Rectal smooth muscle tissue (tissue), 1 donor: ENCODE measurements around the gene SLC30A2.
"Not testable (repeated sequence)": the region's sequence is repeated elsewhere in the genome, so short reads cannot be mapped to it uniquely, and the experiment has no call there.

ENCODE experiments used
- H3K27ac ChIP-seq: one replicate; pipeline ENCODE4 v1.7.0; 2013; ENCODE audit warnings: low read depth, low read length, inconsistent platforms
- H3K27me3 ChIP-seq: one replicate; pipeline ENCODE4 v1.7.0; 2013; ENCODE audit warnings: low read length; ENCODE audit not compliant: control insufficient read depth, insufficient read depth
- H3K36me3 ChIP-seq: one replicate; pipeline ENCODE4 v1.7.0; 2013; ENCODE audit warnings: low read length; ENCODE audit not compliant: control insufficient read depth, insufficient read depth
- H3K4me1 ChIP-seq: one replicate; pipeline ENCODE4 v1.7.0; 2013; ENCODE audit warnings: low read length; ENCODE audit not compliant: control insufficient read depth, insufficient read depth
- H3K4me3 ChIP-seq: one replicate; pipeline ENCODE4 v1.7.0; 2013; ENCODE audit warnings: low read length
- H3K9ac ChIP-seq: one replicate; pipeline ENCODE4 v1.7.0; 2013; ENCODE audit warnings: low read length

Gene SLC30A2

GRCh38 chr1:26045722-26046245 is at the start of gene SLC30A2:
Gene SLC30A2, minus strand, starts transcription at chr1:26046118. Its CDS starts 222 bp downstream, at chr1:26045896.
- Histone ChIP-seq H3K36me3 (no peaks in the 10 kb centered on the region), H3K27me3 (peaks cover 28% of the 10 kb centered on the region), H3K4me3 (no peak within 1 kb of the TSS)

GRCh38 chr1:26094677-26095383 is 48.9 kb upstream of the SLC30A2 start:
- Histone ChIP-seq H3K36me3 (no peaks in the 10 kb centered on the region), H3K9ac (no peak overlapping the region), H3K27me3 (no peaks in the 10 kb centered on the region), H3K4me1 (no peaks in the 10 kb centered on the region), H3K4me3 (no peak overlapping the region), H3K27ac (no peak overlapping the region)

More at GRCh38 chr1:26045722-26046245, at the start of gene SLC30A2:
- Histone ChIP-seq H3K9ac (no peak within 1 kb of the TSS), H3K4me1 (no peaks in the 10 kb centered on the region), H3K27ac (no peak within 1 kb of the TSS)

GRCh38 chr1:26094076-26094669 is 48.3 kb upstream of the SLC30A2 start:
- Histone ChIP-seq H3K27me3 (no peaks in the 10 kb centered on the region), H3K4me3 (no peak overlapping the region), H3K27ac (no peak overlapping the region), H3K4me1 (no peaks in the 10 kb centered on the region), H3K9ac (no peak overlapping the region), H3K36me3 (no peaks in the 10 kb centered on the region)

GRCh38 chr1:26093569-26093968 is 47.7 kb upstream of the SLC30A2 start:
- not testable (repeated sequence) for H3K4me1 ChIP-seq, H3K36me3 ChIP-seq, H3K27me3 ChIP-seq, H3K27ac ChIP-seq, H3K9ac ChIP-seq, H3K4me3 ChIP-seq

- Histone ChIP-seq H3K27me3 (peaks cover 2% of the 10 kb centered on the region), H3K9ac (no peak overlapping the region), H3K27ac (no peak overlapping the region), H3K36me3 (no peaks in the 10 kb centered on the region), H3K4me3 (no peak overlapping the region), H3K4me1 (no peaks in the 10 kb centered on the region)
Measured at GRCh38 chr1:26092422-26092821, 46.5 kb upstream of the SLC30A2 start.

GRCh38 chr1:26090893-26091292 is 45.0 kb upstream of the SLC30A2 start:
- Histone ChIP-seq H3K27ac (no peak overlapping the region), H3K4me1 (no peaks in the 10 kb centered on the region), H3K4me3 (no peak overlapping the region), H3K27me3 (peaks cover 2% of the 10 kb centered on the region), H3K9ac (no peak overlapping the region), H3K36me3 (no peaks in the 10 kb centered on the region)

- Histone ChIP-seq H3K4me3 (no peak overlapping the region), H3K27ac (no peak overlapping the region), H3K4me1 (no peaks in the 10 kb centered on the region), H3K9ac (no peak overlapping the region), H3K27me3 (peaks cover 2% of the 10 kb centered on the region), H3K36me3 (no peaks in the 10 kb centered on the region)
Measured at GRCh38 chr1:26089125-26089524, 43.2 kb upstream of the SLC30A2 start.

- H3K4me1 ChIP-seq: no peaks in the 10 kb centered on the region
- no peaks in the 10 kb centered on the region for H3K36me3 ChIP-seq
- peaks cover 2% of the 10 kb centered on the region for H3K27me3 ChIP-seq
- no peak overlapping the region for H3K4me3 ChIP-seq
- H3K27ac ChIP-seq: no peak overlapping the region
- H3K9ac ChIP-seq: no peak overlapping the region
Measured at GRCh38 chr1:26084844-26085243, 38.9 kb upstream of the SLC30A2 start.

- peaks cover 2% of the 10 kb centered on the region for H3K27me3 ChIP-seq
- no peak overlapping the region for H3K27ac ChIP-seq
- no peak overlapping the region for H3K9ac ChIP-seq
- no peaks in the 10 kb centered on the region for H3K36me3 ChIP-seq
- H3K4me1 ChIP-seq: no peaks in the 10 kb centered on the region
- no peak overlapping the region for H3K4me3 ChIP-seq
Measured at GRCh38 chr1:26084091-26084561, 38.2 kb upstream of the SLC30A2 start.

- H3K4me3 ChIP-seq: no peak overlapping the region
- H3K4me1 ChIP-seq: no peaks in the 10 kb centered on the region
- peaks cover 2% of the 10 kb centered on the region for H3K27me3 ChIP-seq
- no peak overlapping the region for H3K9ac ChIP-seq
- H3K27ac ChIP-seq: no peak overlapping the region
- no peaks in the 10 kb centered on the region for H3K36me3 ChIP-seq
Measured at GRCh38 chr1:26083208-26083607, 37.3 kb upstream of the SLC30A2 start.

GRCh38 chr1:26082020-26082350 is 36.1 kb upstream of the SLC30A2 start:
- no peaks in the 10 kb centered on the region for H3K4me1 ChIP-seq
- H3K27ac ChIP-seq: no peak overlapping the region
- no peak overlapping the region for H3K9ac ChIP-seq
- H3K4me3 ChIP-seq: no peak overlapping the region
- H3K27me3 ChIP-seq: no peaks in the 10 kb centered on the region
- H3K36me3 ChIP-seq: no peaks in the 10 kb centered on the region

- Histone ChIP-seq H3K4me3 (no peak overlapping the region), H3K9ac (no peak overlapping the region), H3K4me1 (no peaks in the 10 kb centered on the region), H3K27me3 (no peaks in the 10 kb centered on the region), H3K27ac (no peak overlapping the region), H3K36me3 (no peaks in the 10 kb centered on the region)
Measured at GRCh38 chr1:26081267-26082019, 35.5 kb upstream of the SLC30A2 start.
